GM20431 (cell line): ENCODE results near the gene PDS5B.
"Not testable (repeated sequence)": the region's sequence is repeated elsewhere in the genome, so short reads cannot be mapped to it uniquely, and the experiment has no call there.

Source experiments
- in situ Hi-C: fragments of 300-500 bp; cut with MseI, MboI; formaldehyde crosslinking; loops from one replicate; pipeline ENCODE4 v1.15.0; 2020; ENCODE audit warnings: low sequenced_read_pairs; ENCODE audit not compliant: unreplicated experiment

Gene PDS5B

GRCh38 chr13:32752997-32753606, 166.8 kb downstream of the PDS5B start:
- in situ Hi-C loops = no loop called here

GRCh38 chr13:32754179-32754578, 167.9 kb downstream of the PDS5B start:
- in situ Hi-C loops = no loop called here

DNA sequence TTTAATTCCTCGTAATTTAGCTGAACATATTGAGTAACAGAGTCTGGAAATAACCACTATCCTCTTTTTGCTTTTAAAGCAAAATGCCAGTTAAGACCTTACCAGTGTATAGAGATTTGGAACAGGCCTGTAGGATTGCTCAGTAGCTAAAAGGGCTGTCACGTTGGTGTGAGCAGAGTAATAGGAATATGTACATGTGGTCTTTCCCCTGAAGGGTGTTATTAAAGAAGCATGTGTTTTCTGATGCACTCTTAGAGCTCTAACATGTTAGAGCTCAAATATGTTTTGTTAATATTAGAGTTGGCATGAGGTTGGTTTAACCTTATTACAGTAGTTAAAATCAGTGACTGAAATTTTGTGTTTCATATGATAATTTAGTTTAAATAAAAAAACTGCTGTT, 172.9 kb downstream of the PDS5B start:
- in situ Hi-C loops = no loop called here

- in situ Hi-C loops = no loop called here
These were observed 175.2 kb downstream of the PDS5B start for GRCh38 chr13:32761472-32761871.

DNA sequence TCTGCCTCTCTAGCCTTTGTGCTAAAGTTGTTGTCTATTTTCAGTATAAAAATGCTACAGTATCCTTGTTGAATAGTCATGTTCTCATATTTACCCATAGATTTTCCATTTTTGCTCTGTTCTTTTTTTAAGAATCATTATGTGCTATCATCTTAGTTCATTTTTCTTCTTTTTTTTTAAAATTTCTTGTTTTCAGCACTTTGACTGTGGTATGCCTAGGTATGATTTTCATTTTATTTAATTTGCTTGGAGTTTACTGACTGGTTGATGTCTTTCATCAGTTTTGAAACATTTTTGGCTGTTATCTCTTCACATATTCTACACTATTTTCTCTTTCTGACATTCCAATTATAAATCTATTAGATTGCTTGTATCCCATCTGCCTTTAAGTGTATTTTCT, 192.9 kb downstream of the PDS5B start:
- in situ Hi-C loops = no loop called here

DNA sequence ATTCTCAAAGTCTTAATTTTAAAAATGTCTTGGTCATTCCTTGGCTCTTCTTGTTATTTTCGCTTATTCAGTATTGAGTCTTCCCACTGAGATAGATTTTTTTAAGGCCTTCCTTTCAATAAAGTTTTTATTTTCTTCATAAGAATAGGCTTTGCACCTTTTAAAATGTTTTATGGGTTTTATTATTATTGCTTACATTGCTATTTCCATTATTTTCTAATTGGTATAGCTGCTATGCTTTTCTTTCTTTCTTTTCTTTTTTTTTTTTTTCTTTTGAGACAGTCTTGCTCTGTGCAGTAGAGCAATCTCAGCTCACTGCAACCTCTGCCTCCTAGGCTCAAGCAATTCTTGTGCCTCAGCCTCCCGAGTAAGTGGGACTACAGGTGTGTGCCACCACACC, 195.7 kb downstream of the PDS5B start:
- in situ Hi-C loops = no loop called here

DNA sequence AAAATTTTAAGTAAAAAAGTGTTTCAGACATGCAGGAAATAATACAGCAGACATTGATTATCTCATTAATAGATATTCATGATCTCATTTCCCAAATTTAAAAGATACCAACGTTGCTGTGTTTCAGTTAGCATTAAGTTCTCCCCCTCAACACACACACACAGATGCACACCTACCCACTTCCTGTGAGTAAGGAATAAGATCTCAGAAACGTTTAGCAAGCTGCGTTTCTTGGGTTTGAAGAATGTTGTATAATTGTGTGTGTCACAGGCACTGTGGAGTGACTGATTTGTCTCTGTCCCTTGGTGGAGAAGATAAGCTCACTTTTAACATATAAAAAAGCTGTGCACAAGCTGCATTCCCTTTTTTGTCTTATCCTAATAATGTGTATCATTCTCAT, 196.8 kb downstream of the PDS5B start:
- in situ Hi-C loops = no loop called here

GRCh38 chr13:32790731-32791130, 204.5 kb downstream of the PDS5B start:
- in situ Hi-C loops = no loop called here

- in situ Hi-C loops = no loop called here
These were observed 205.4 kb downstream of the PDS5B start for GRCh38 chr13:32791545-32792172.

- in situ Hi-C loops = no loop called here
These were observed 210.5 kb downstream of the PDS5B start for GRCh38 chr13:32796754-32797153.

- in situ Hi-C loops = loop anchor here (25.0 kb wide), 1 partner anchor 110 kb away; no protein-coding TSS in a partner anchor
These were observed 215.9 kb downstream of the PDS5B start for GRCh38 chr13:32802159-32802558.

DNA sequence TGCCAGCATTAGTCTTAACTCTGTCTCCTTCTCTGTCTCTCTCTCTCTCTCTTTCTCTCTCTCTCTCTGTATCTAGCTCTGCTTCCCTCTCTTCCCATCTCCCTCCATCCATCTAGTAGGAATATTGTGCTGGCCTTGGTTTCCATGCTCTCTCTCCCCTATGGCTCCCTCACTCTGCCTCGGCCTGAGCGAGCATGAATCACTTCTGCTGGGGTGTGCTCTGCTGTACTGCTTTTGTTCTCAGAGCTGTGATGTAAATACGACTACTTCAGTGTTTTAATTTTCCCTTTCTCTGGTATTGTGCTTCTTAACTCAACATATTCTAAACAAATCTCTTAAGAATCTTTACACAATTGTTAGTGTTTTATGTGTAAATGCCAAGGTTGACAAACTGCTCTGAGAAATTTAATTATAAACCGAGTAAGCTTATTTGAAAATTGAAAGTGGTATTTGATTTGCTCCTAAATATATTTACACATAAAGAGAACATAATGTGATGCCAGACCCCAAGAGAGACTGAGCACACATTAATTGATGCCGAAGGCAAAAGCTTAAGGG, 218.5 kb downstream of the PDS5B start:
- in situ Hi-C loops = loop anchor here (25.0 kb wide), 1 partner anchor 108 kb away; no protein-coding TSS in a partner anchor

DNA sequence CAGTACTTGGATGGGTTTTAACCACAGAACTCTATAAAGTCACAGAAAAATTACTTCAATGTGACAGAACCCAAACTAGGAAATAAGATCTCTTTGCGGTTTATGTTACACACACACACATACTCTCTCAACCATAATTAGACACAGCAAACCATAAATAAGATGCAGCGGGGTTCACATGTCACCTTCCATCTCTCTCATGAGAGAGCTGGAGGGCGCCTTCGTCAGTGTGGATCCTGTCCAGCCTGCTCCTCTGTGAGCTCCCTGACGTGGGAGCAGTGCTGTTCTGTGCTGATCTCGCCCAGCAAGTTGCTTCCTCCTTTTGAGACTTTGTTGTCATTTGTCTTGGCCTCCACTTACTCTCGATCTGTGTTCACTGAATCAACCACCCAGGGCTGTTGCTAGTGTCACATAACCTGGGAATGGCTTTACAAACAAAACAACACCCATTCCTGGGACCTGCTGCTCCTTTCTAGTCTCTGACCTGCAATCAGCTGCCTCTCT, 225.1 kb downstream of the PDS5B start:
- in situ Hi-C loops = loop anchor here (25.0 kb wide), 1 partner anchor 101 kb away; no protein-coding TSS in a partner anchor

- in situ Hi-C loops = loop anchor here (25.0 kb wide), 1 partner anchor 91 kb away; no protein-coding TSS in a partner anchor
These were observed 235.0 kb downstream of the PDS5B start for GRCh38 chr13:32821149-32821688.

DNA sequence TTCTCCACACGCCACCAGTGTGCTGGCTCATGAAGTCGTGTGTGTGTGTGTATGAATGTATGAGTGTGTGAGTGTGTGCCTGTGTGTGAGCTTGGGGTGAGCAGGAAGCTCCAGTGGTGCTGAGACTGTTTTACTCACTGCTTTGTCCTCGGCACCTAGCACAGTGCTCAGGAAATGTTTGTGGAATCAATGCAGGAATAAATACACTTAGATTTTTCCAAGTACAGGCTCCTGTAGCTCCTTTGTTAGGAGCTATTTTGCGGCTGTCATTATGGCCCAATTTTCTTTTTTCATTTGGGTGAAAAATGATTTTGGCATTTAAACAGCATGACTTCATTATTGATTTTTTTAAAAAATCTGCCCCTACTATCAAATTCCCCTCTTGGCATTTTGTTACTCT, 236.5 kb downstream of the PDS5B start:
- in situ Hi-C loops = loop anchor here (25.0 kb wide), 1 partner anchor 90 kb away; no protein-coding TSS in a partner anchor

- in situ Hi-C loops = loop anchor here (25.0 kb wide), 1 partner anchor 89 kb away; no protein-coding TSS in a partner anchor
These were observed 237.3 kb downstream of the PDS5B start for GRCh38 chr13:32823597-32823996.

- in situ Hi-C loops = loop anchor here (25.0 kb wide), 1 partner anchor 88 kb away; no protein-coding TSS in a partner anchor
These were observed 237.8 kb downstream of the PDS5B start for GRCh38 chr13:32824061-32824460.

GRCh38 chr13:32824675-32825074, 238.4 kb downstream of the PDS5B start:
- in situ Hi-C loops = loop anchor here (25.0 kb wide), 1 partner anchor 88 kb away; no protein-coding TSS in a partner anchor

- in situ Hi-C loops = no loop called here
These were observed 239.2 kb downstream of the PDS5B start for GRCh38 chr13:32825481-32825880.

DNA sequence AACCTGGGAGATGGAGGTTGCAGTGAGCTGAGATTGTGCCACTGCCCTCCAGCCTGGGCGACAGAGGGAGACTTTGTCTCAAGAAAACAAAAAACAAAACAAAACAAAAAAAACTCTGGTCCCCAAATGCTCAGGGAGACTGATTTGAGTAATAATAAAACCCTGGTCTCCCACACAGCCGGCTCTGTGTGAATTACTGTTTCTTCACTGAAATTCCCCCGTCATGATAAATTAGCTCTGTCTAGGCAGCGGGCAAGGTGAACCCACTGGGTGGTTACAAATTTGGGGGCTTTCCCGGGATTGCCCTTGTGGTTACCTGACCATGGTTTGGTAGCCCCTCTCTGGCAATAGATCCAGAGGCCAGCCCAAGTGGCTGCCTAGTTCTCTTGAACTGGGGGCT, 240.1 kb downstream of the PDS5B start:
- in situ Hi-C loops = not testable (repeated sequence)
